GM19035 (cell line): ENCODE results near the gene PRKG1.

ENCODE experiments used
- ATAC-seq: cut with Tn5 transposase; IDR thresholded peaks from one replicate; pipeline ENCODE4 v1.9.1; 2021; ENCODE audit not compliant: unreplicated experiment

Gene PRKG1

GRCh38 chr10:52268790-52269189 lies 1194.5 kb downstream of the PRKG1 start:
- no peak for ATAC-seq

GRCh38 chr10:52269233-52269632 lies 1194.9 kb downstream of the PRKG1 start:
- ATAC-seq = no peak

GRCh38 chr10:52276163-52276562 lies 1201.9 kb downstream of the PRKG1 start:
- ATAC-seq = no peak

GRCh38 chr10:52276986-52277385 lies 1202.7 kb downstream of the PRKG1 start:
- no peak for ATAC-seq

GRCh38 chr10:52279546-52279945 lies 1205.3 kb downstream of the PRKG1 start:
- no peak for ATAC-seq

- no peak for ATAC-seq
These were observed 1205.8 kb downstream of the PRKG1 start for GRCh38 chr10:52280051-52280450.

GRCh38 chr10:52283174-52283573 lies 1208.9 kb downstream of the PRKG1 start:
- ATAC-seq = no peak

GRCh38 chr10:52284416-52285013 lies 1210.2 kb downstream of the PRKG1 start:
- no peak for ATAC-seq

- no peak for ATAC-seq
These were observed 1213.6 kb downstream of the PRKG1 start for GRCh38 chr10:52287866-52288265.

- peak; percentile 56 for ATAC-seq
These were observed 1223.5 kb downstream of the PRKG1 start for GRCh38 chr10:52297747-52298146.

GRCh38 chr10:52300599-52301277 lies 1226.5 kb downstream of the PRKG1 start:
- ATAC-seq = no peak

GRCh38 chr10:52308251-52309031 lies 1234.2 kb downstream of the PRKG1 start:
- ATAC-seq = peak; percentile 87

GRCh38 chr10:52312942-52313255 lies 1238.6 kb downstream of the PRKG1 start:
- ATAC-seq = no peak

GRCh38 chr10:52313256-52313932 lies 1239.1 kb downstream of the PRKG1 start:
- ATAC-seq = no peak

- peak; percentile 76 for ATAC-seq
These were observed 1239.9 kb downstream of the PRKG1 start, which contains the start of gene DKK1 for GRCh38 chr10:52313933-52314821. DKK1 (plus strand) TSS chr10:52314281; CDS start chr10:52314435, 154 bp downstream.

- ATAC-seq = no peak
These were observed 1240.7 kb downstream of the PRKG1 start for GRCh38 chr10:52314822-52315552.

GRCh38 chr10:52316001-52316400 lies 1241.7 kb downstream of the PRKG1 start:
- no peak for ATAC-seq

- ATAC-seq = no peak
These were observed 1242.2 kb downstream of the PRKG1 start for GRCh38 chr10:52316500-52316899.

GRCh38 chr10:52318136-52318701 lies 1243.9 kb downstream of the PRKG1 start:
- no peak for ATAC-seq
